HepG2 (cell line): ENCODE data around the gene HSDL2. TPM values are rescaled to one million over a fixed set of nuclear protein-coding genes. Genes with fewer than 3 reads are reported as not detected.
A peak's percentile ranks its signal among the peaks of the same experiment; 100 is the strongest.

Source experiments
- ATF7 ChIP-seq, 2 experiments: fragments of 450-650 bp in 1 of 2; sonication (generic) in 1 of 2; formaldehyde crosslinking in 1 of 2; IDR thresholded peaks; 2 replicates each; pipeline versions ENCODE4 v1.4.0 to v1.6.1; 2016 to 2020; ENCODE audit warnings: antibody characterized with exemption in 1 of 2, mild to moderate bottlenecking in 1 of 2, missing genetic modification reagents in 1 of 2
- CREM ChIP-seq, 2 experiments: sonication (generic) in 1 of 2; formaldehyde crosslinking in 1 of 2; IDR thresholded peaks; 2 replicates each; pipeline versions ENCODE4 v1.4.0 to v1.6.1; 2016 to 2020; ENCODE audit warnings: antibody characterized with exemption in 1 of 2, mild to moderate bottlenecking in 1 of 2, missing genetic modification reagents in 1 of 2
- HES4 ChIP-seq: sonication (generic); formaldehyde crosslinking; IDR thresholded peaks from 2 replicates; pipeline ENCODE4 v1.9.0; 2021; ENCODE audit warnings: mild to moderate bottlenecking, missing genetic modification reagents, borderline replicate concordance
- HOXA9 ChIP-seq: sonication (generic); formaldehyde crosslinking; IDR thresholded peaks from 2 replicates; pipeline ENCODE4 v1.8.1; 2022; ENCODE audit warnings: missing genetic modification reagents, mild to moderate bottlenecking, moderate library complexity, borderline replicate concordance
- KLF9 ChIP-seq: IDR thresholded peaks from 2 replicates; pipeline ENCODE4 v1.6.1; 2016; ENCODE audit warnings: low read depth
- MBD4 ChIP-seq: IDR thresholded peaks from 2 replicates; pipeline ENCODE4 v1.6.1; 2012; ENCODE audit warnings: low read length, inconsistent platforms, borderline replicate concordance
- POLR2G ChIP-seq: fragments of 200-400 bp; formaldehyde crosslinking; IDR thresholded peaks from 2 replicates; pipeline ENCODE4 v1.6.1; 2018; ENCODE audit warnings: mild to moderate bottlenecking, low read depth, low read length, moderate library complexity
- RBM22 ChIP-seq: fragments of 200-400 bp; formaldehyde crosslinking; optimal IDR thresholded peaks from 2 replicates; pipeline ENCODE3; 2017; ENCODE audit warnings: mild to moderate bottlenecking, low read length, moderate library complexity
- SRY ChIP-seq: sonication (generic); formaldehyde crosslinking; IDR thresholded peaks from 2 replicates; pipeline ENCODE4 v1.8.0; 2022; ENCODE audit warnings: mild to moderate bottlenecking, missing genetic modification reagents
- SUZ12 ChIP-seq: fragments of 150-350 bp; IDR thresholded peaks from 2 replicates; pipeline ENCODE4 v1.6.1; 2014; ENCODE audit warnings: low read depth, low read length
- ZNF33B ChIP-seq: sonication (generic); formaldehyde crosslinking; IDR thresholded peaks from 2 replicates; pipeline ENCODE4 v1.5.1; 2020; ENCODE audit warnings: mild to moderate bottlenecking, missing genetic modification reagents
- ZNF577 ChIP-seq: sonication (generic); formaldehyde crosslinking; IDR thresholded peaks from 2 replicates; pipeline ENCODE4 v1.4.0; 2020; ENCODE audit warnings: mild to moderate bottlenecking, low read depth, missing genetic modification reagents, borderline replicate concordance
- ZNF616 ChIP-seq: sonication (generic); formaldehyde crosslinking; IDR thresholded peaks from 2 replicates; pipeline ENCODE4 v1.5.0; 2020; ENCODE audit warnings: low read depth, mild to moderate bottlenecking, missing genetic modification reagents
- ZNF644 ChIP-seq: IDR thresholded peaks from 2 replicates; pipeline ENCODE4 v1.6.1; 2016; ENCODE audit warnings: low read depth
- ZNF670 ChIP-seq: sonication (generic); formaldehyde crosslinking; IDR thresholded peaks from 2 replicates; pipeline ENCODE4 v1.8.0; 2022; ENCODE audit warnings: mild to moderate bottlenecking, missing genetic modification reagents, borderline replicate concordance
- polyA plus RNA-seq, 8 experiments: library from polyadenylated mRNA; depleted of rRNA in 3 of 8; stranded (reverse) in 7 of 8; unstranded in 1 of 8; fragments of >200 nt; fragmentation: Illumina TruSeq in 4 of 8; extraction: Trizol in 4 of 8; gene quantifications; 2 replicates each; pipeline versions ENCODE4 v1.2.1 to v1.2.3, GENCODE V29; 2011 to 2016; ENCODE audit warnings: low read depth in 4 of 8, missing spikeins in 1 of 8, mixed read lengths in 1 of 8; ENCODE audit not compliant: insufficient read depth in 1 of 8
- total RNA-seq, 5 experiments: library from RNA; depleted of rRNA; stranded (reverse); fragments of >200 nt; fragmentation: Illumina TruSeq; extraction: Trizol; gene quantifications; 2 replicates each; pipeline ENCODE4 v1.2.3, GENCODE V29; 2016; ENCODE audit warnings: low read depth in 1 of 5
- TF ChIP-seq, protein P1 (sequence below): sonication (generic); formaldehyde crosslinking; IDR thresholded peaks from 2 replicates; pipeline ENCODE4 v1.9.0; 2022; ENCODE audit warnings: low read depth, missing genetic modification reagents
- TF ChIP-seq, protein P2 (sequence below): sonication (generic); formaldehyde crosslinking; IDR thresholded peaks from 2 replicates; pipeline ENCODE4 v1.5.1; 2020; ENCODE audit warnings: mild to moderate bottlenecking, missing genetic modification reagents, moderate library complexity
- TF ChIP-seq, protein P3 (sequence below): sonication (generic); formaldehyde crosslinking; IDR thresholded peaks from 2 replicates; pipeline ENCODE4 v1.4.0; 2020; ENCODE audit warnings: missing genetic modification reagents, borderline replicate concordance
- TF ChIP-seq, protein P4 (sequence below): sonication (generic); formaldehyde crosslinking; IDR thresholded peaks from 2 replicates; pipeline ENCODE4 v1.5.1; 2020; ENCODE audit warnings: missing genetic modification reagents, mild to moderate bottlenecking, borderline replicate concordance
- TF ChIP-seq, protein P5 (sequence below): sonication (generic); formaldehyde crosslinking; conservative IDR thresholded peaks from 2 replicates; pipeline ENCODE4 v1.4.0; 2020; ENCODE audit warnings: missing genetic modification reagents

The HSDL2 gene
- total and polyA plus RNA-seq, 2 of the 13 experiments (the other 11 are each of a cell fraction or from before 2014, with no cell fraction given): 55.3 to 80.2 TPM

DNA sequence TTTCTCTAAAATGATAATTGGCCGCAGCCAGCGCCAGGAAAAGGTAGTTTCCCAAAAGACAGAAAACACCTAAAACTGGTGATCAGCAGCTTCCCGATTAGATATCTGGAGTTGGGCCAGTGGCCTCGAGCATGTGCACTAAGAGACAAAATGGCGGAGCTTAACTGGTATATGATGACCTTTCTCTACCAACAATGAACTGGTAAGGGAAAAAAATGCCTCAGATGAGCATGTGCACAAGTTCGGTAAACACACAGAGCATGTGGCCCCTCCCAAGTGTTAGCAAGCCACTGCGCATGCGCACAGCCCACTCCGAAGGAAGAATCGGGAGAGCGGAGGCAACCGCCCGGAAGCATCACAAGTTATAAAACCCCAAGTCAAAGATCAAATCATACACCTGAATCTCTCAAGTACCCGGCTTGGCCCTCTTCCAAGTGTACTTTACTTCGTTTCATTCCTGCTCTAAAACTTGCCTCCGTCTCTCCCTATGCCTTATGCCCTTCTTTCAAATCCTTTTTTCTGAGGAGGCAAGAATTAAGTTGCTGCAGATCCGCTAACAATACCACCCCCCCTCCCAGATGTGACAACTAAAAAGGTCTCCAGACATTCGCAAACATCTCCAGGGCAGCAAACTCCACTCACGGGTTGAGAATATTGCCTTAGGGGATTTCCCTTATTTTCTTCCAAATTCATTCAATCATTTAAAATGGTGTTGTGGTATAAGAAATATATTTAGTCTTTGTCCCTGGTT is 31.5 kb upstream of the HSDL2 start (continued):
- no peak for TF ChIP-seq ATF7 (IDR thresholded peaks at IDR 0.05)
- TF ChIP-seq ATF7 (CRISPR knock-in tag; IDR thresholded peaks at IDR 0.05): no peak
- no peak for TF ChIP-seq ZNF33B (CRISPR knock-in tag)
- TF ChIP-seq, protein P1, sequence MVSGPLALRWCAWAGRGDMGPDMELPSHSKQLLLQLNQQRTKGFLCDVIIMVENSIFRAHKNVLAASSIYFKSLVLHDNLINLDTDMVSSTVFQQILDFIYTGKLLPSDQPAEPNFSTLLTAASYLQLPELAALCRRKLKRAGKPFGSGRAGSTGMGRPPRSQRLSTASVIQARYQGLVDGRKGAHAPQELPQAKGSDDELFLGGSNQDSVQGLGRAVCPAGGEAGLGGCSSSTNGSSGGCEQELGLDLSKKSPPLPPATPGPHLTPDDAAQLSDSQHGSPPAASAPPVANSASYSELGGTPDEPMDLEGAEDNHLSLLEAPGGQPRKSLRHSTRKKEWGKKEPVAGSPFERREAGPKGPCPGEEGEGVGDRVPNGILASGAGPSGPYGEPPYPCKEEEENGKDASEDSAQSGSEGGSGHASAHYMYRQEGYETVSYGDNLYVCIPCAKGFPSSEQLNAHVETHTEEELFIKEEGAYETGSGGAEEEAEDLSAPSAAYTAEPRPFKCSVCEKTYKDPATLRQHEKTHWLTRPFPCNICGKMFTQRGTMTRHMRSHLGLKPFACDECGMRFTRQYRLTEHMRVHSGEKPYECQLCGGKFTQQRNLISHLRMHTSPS (CRISPR knock-in tag): no peak
- TF ChIP-seq, protein P2, sequence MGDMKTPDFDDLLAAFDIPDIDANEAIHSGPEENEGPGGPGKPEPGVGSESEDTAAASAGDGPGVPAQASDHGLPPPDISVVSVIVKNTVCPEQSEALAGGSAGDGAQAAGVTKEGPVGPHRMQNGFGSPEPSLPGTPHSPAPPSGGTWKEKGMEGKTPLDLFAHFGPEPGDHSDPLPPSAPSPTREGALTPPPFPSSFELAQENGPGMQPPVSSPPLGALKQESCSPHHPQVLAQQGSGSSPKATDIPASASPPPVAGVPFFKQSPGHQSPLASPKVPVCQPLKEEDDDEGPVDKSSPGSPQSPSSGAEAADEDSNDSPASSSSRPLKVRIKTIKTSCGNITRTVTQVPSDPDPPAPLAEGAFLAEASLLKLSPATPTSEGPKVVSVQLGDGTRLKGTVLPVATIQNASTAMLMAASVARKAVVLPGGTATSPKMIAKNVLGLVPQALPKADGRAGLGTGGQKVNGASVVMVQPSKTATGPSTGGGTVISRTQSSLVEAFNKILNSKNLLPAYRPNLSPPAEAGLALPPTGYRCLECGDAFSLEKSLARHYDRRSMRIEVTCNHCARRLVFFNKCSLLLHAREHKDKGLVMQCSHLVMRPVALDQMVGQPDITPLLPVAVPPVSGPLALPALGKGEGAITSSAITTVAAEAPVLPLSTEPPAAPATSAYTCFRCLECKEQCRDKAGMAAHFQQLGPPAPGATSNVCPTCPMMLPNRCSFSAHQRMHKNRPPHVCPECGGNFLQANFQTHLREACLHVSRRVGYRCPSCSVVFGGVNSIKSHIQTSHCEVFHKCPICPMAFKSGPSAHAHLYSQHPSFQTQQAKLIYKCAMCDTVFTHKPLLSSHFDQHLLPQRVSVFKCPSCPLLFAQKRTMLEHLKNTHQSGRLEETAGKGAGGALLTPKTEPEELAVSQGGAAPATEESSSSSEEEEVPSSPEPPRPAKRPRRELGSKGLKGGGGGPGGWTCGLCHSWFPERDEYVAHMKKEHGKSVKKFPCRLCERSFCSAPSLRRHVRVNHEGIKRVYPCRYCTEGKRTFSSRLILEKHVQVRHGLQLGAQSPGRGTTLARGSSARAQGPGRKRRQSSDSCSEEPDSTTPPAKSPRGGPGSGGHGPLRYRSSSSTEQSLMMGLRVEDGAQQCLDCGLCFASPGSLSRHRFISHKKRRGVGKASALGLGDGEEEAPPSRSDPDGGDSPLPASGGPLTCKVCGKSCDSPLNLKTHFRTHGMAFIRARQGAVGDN (CRISPR knock-in tag): peak; percentile 19; the same call in 1 of the 2 replicates
- TF ChIP-seq, protein P3, sequence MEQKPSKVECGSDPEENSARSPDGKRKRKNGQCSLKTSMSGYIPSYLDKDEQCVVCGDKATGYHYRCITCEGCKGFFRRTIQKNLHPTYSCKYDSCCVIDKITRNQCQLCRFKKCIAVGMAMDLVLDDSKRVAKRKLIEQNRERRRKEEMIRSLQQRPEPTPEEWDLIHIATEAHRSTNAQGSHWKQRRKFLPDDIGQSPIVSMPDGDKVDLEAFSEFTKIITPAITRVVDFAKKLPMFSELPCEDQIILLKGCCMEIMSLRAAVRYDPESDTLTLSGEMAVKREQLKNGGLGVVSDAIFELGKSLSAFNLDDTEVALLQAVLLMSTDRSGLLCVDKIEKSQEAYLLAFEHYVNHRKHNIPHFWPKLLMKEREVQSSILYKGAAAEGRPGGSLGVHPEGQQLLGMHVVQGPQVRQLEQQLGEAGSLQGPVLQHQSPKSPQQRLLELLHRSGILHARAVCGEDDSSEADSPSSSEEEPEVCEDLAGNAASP (CRISPR knock-in tag): no peak
- peak; percentile 27; the same call in 1 of the 2 replicates for TF ChIP-seq POLR2G
- no peak for TF ChIP-seq ZNF616 (CRISPR knock-in tag)
- no peak for TF ChIP-seq KLF9 (CRISPR knock-in tag)
- no peak for TF ChIP-seq ZNF670
- TF ChIP-seq CREM (IDR thresholded peaks at IDR 0.05): no peak
- no peak for TF ChIP-seq CREM (CRISPR knock-in tag; IDR thresholded peaks at IDR 0.05)
- TF ChIP-seq, protein P4, sequence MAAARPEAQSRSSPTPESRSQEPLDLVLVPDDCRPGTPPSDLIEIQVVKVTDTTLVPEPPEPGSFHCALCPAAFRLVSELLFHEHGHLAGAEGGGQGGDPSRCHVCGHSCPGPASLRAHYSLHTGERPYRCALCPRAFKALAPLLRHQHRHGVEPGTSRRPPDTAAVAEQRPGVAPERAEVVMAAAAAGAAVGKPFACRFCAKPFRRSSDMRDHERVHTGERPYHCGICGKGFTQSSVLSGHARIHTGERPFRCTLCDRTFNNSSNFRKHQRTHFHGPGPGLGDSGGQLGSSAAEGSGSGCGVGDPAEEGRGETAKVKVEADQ: no peak
- no peak for TF ChIP-seq SUZ12
- peak; percentile 79; the same call in 1 of the 2 replicates for TF ChIP-seq ZNF644 (CRISPR knock-in tag)
- no peak for TF ChIP-seq MBD4
- TF ChIP-seq ZNF577 (CRISPR knock-in tag): no peak
- TF ChIP-seq, protein P5, sequence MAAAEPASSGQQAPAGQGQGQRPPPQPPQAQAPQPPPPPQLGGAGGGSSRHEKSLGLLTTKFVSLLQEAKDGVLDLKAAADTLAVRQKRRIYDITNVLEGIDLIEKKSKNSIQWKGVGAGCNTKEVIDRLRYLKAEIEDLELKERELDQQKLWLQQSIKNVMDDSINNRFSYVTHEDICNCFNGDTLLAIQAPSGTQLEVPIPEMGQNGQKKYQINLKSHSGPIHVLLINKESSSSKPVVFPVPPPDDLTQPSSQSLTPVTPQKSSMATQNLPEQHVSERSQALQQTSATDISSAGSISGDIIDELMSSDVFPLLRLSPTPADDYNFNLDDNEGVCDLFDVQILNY (CRISPR knock-in tag): no peak
- TF ChIP-seq RBM22: no peak
- TF ChIP-seq HOXA9 (CRISPR knock-in tag): no peak
- TF ChIP-seq HES4: no peak
- no peak for TF ChIP-seq SRY (CRISPR knock-in tag)
